ENCODE measurements around the gene OR10A5. TPM values are rescaled to one million over a fixed set of nuclear protein-coding genes. Genes with fewer than 3 reads are reported as not detected.
"Not testable (repeated sequence)": the region's sequence is repeated elsewhere in the genome, so short reads cannot be mapped to it uniquely, and the experiment has no call there.

The OR10A5 gene, protein sequence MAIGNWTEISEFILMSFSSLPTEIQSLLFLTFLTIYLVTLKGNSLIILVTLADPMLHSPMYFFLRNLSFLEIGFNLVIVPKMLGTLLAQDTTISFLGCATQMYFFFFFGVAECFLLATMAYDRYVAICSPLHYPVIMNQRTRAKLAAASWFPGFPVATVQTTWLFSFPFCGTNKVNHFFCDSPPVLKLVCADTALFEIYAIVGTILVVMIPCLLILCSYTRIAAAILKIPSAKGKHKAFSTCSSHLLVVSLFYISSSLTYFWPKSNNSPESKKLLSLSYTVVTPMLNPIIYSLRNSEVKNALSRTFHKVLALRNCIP
- not detected in 2 replicates for total RNA-seq (ENCODE audit: low replicate concordance)

DNA sequence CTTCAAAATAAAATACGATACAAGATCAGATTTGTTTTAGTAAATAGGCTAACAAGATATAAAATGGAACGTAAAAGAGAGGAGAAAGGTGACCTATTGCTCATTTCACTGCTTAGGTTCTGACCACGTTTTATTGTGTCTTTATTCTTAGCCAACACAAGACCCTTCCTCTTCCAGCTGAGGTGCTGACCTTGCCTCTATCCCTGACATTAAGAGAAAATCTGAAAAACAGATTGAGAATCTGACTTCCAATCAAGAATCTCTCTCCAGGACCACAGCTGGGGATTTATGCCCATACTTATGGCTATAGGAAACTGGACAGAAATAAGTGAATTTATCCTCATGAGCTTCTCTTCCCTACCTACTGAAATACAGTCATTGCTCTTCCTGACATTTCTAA, at the start of gene OR10A5:
Gene OR10A5 (plus strand): TSS at position 301 of the 400 bp plus-strand sequence. CDS start 0 bp downstream, at position 301.
- H3K4me1 ChIP-seq: peaks cover 18% of the 10 kb centered on the region
- no peak within 1 kb of the TSS for H3K4me2 ChIP-seq
- Mint-ChIP-seq H3K9me3 (peaks cover 18% of the 10 kb centered on the region), H3K4me1 (peaks cover 9% of the 10 kb centered on the region), H3K4me3 (no peak within 1 kb of the TSS), H3K27ac (no peak within 1 kb of the TSS), H3K36me3 (no peaks in the 10 kb centered on the region), H3K27me3 (ENCODE audit: insufficient read depth, low read depth) (peaks cover 3% of the 10 kb centered on the region)
- no peak within 1 kb of the TSS for H3K9ac ChIP-seq
- no peak within 1 kb of the TSS for H3K27ac ChIP-seq
- H2AFZ ChIP-seq (replicated peaks): no peak within 1 kb of the TSS
- no peaks in the 10 kb centered on the region for H3K9me3 ChIP-seq (ENCODE audit: low read depth)
- H3K27me3 ChIP-seq: no peaks in the 10 kb centered on the region
- TF ChIP-seq EZH2phosphoT487 (IDR thresholded peaks at IDR 0.05): no peak
- no peak for TF ChIP-seq EZH2 (IDR thresholded peaks at IDR 0.05)
- no peak for TF ChIP-seq CTCF (IDR thresholded peaks at IDR 0.05)
- no peak within 1 kb of the TSS for H3K4me3 ChIP-seq
- peaks cover 4% of the 10 kb centered on the region for H3K36me3 ChIP-seq
- no peak for DNase-seq (ENCODE audit: low spot score)
- H3F3A ChIP-seq (ENCODE audit: low read depth): peaks cover 16% of the 10 kb centered on the region
- no peaks in the 10 kb centered on the region for H3K79me2 ChIP-seq (ENCODE audit: low read depth)
- no peaks in the 10 kb centered on the region for H4K20me1 ChIP-seq (ENCODE audit: low read depth)

GRCh38 chr11:6799402-6799801, 46.1 kb upstream of the OR10A5 start, which contains the start of gene OR6A2:
OR6A2 (minus strand) TSS chr11:6799689; CDS start chr11:6795708, 3,981 bp downstream.
- Histone ChIP-seq H3K27me3 (no peaks in the 10 kb centered on the region), H3F3A (ENCODE audit: low read depth) (no peaks in the 10 kb centered on the region), H3K4me1 (no peaks in the 10 kb centered on the region), H2AFZ (replicated peaks) (no peak within 1 kb of the TSS), H3K4me2 (no peak within 1 kb of the TSS), H3K4me3 (no peak within 1 kb of the TSS), H4K20me1 (ENCODE audit: low read depth) (no peaks in the 10 kb centered on the region), H3K27ac (no peak within 1 kb of the TSS), H3K9ac (no peak within 1 kb of the TSS), H3K79me2 (ENCODE audit: low read depth) (no peaks in the 10 kb centered on the region), H3K36me3 (no peaks in the 10 kb centered on the region), H3K9me3 (ENCODE audit: low read depth) (no peaks in the 10 kb centered on the region)
- Mint-ChIP-seq H3K4me3 (no peak within 1 kb of the TSS), H3K9me3 (no peaks in the 10 kb centered on the region), H3K4me1 (no peaks in the 10 kb centered on the region), H3K27me3 (ENCODE audit: insufficient read depth, low read depth) (peaks cover 2% of the 10 kb centered on the region), H3K36me3 (no peaks in the 10 kb centered on the region), H3K27ac (no peak within 1 kb of the TSS)
- TF ChIP-seq EZH2 (IDR thresholded peaks at IDR 0.05) (no peak), CTCF (IDR thresholded peaks at IDR 0.05) (no peak), EZH2phosphoT487 (IDR thresholded peaks at IDR 0.05) (no peak)
- no peak for DNase-seq (ENCODE audit: low spot score)

DNA sequence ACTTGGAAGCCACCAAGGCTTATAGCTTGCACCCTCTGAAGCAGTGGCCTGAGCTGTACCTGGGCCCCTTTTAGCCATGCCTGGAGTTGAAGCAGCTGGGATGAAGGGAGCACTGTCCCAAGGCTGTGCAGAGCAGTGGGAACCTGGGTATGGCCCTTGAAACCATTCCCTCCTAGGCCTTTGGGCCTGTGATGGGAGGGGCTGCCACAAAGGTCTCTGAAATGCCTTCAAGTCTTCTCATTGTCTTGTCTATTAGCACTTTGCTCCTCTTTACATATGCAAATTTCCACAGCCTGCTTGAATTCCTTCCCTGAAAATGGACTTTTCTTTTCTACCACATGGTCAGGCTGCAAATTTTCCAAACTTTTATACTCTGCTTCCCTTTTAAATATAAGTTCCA, 44.4 kb upstream of the OR10A5 start:
- H3K4me2 ChIP-seq; H3K27me3 Mint-ChIP-seq (ENCODE audit: insufficient read depth, low read depth); H3K27me3 ChIP-seq; H2AFZ ChIP-seq (replicated peaks); H3K27ac ChIP-seq; H3K9me3 ChIP-seq (ENCODE audit: low read depth); DNase-seq (ENCODE audit: low spot score); H3K36me3 ChIP-seq; H3K27ac Mint-ChIP-seq; H3K79me2 ChIP-seq (ENCODE audit: low read depth); H3K4me3 Mint-ChIP-seq; H3K36me3 Mint-ChIP-seq; H3F3A ChIP-seq (ENCODE audit: low read depth); H3K4me3 ChIP-seq; H3K4me1 ChIP-seq; H4K20me1 ChIP-seq (ENCODE audit: low read depth); H3K4me1 Mint-ChIP-seq; H3K9me3 Mint-ChIP-seq; H3K9ac ChIP-seq: not testable (repeated sequence)

- no peak overlapping the region for H3K9ac ChIP-seq
These were observed 33.0 kb upstream of the OR10A5 start for GRCh38 chr11:6812390-6813005.

More at GRCh38 chr11:6812390-6813005, 33.0 kb upstream of the OR10A5 start:
- H3K27ac Mint-ChIP-seq: no peak overlapping the region
- H3K27me3 Mint-ChIP-seq (ENCODE audit: insufficient read depth, low read depth): peaks cover 2% of the 10 kb centered on the region
- Histone ChIP-seq H3K79me2 (ENCODE audit: low read depth) (no peaks in the 10 kb centered on the region), H3K27me3 (no peaks in the 10 kb centered on the region), H3F3A (ENCODE audit: low read depth) (no peaks in the 10 kb centered on the region), H3K4me2 (no peak overlapping the region), H3K9me3 (ENCODE audit: low read depth) (no peaks in the 10 kb centered on the region), H2AFZ (replicated peaks) (no peak overlapping the region), H3K4me3 (no peak overlapping the region), H3K27ac (no peak overlapping the region), H3K4me1 (no peaks in the 10 kb centered on the region), H3K36me3 (no peaks in the 10 kb centered on the region), H4K20me1 (ENCODE audit: low read depth) (no peaks in the 10 kb centered on the region)
- H3K4me3 Mint-ChIP-seq: no peak overlapping the region
- peaks cover 3% of the 10 kb centered on the region for H3K4me1 Mint-ChIP-seq
- peaks cover 2% of the 10 kb centered on the region for H3K9me3 Mint-ChIP-seq
- peak; percentile 51 for DNase-seq (ENCODE audit: low spot score)
- no peaks in the 10 kb centered on the region for H3K36me3 Mint-ChIP-seq
- TF ChIP-seq EZH2 (IDR thresholded peaks at IDR 0.05): no peak
- TF ChIP-seq EZH2phosphoT487 (IDR thresholded peaks at IDR 0.05): no peak
- TF ChIP-seq CTCF (IDR thresholded peaks at IDR 0.05): peak; percentile 90

Data from neural progenitor cell (in vitro differentiated cells).